M059J (cell line): ENCODE measurements around the gene CEBPG. TPM values are rescaled to one million over a fixed set of nuclear protein-coding genes. Genes with fewer than 3 reads are reported as not detected.

Experiments used
- DNase-seq: peaks from one replicate; pipeline ENCODE4 v3.0.0-alpha.2; 2012; ENCODE audit warnings: low read depth
- total RNA-seq: library from RNA; depleted of rRNA; stranded (reverse); fragments of >200 nt; shearing (Covaris generic); gene quantifications from 2 replicates; pipeline ENCODE4 v1.2.3, GENCODE V29; 2014; rRNA removed

CEBPG gene
- total RNA-seq, 1 experiment from 2014 or later, result 16.8 TPM

GRCh38 chr19:33418871-33419787, 45.6 kb downstream of the CEBPG start:
- DNase-seq, result no peak

GRCh38 chr19:33419788-33420130, 46.2 kb downstream of the CEBPG start:
- no peak for DNase-seq

GRCh38 chr19:33420821-33421220, 47.3 kb downstream of the CEBPG start:
- no peak for DNase-seq

- no peak for DNase-seq
Measured at GRCh38 chr19:33421368-33421767, 47.9 kb downstream of the CEBPG start.

GRCh38 chr19:33422369-33423180, 49.1 kb downstream of the CEBPG start:
- no peak for DNase-seq

- no peak for DNase-seq
Measured at GRCh38 chr19:33424181-33424580, 50.7 kb downstream of the CEBPG start.

- DNase-seq, result no peak
Measured at GRCh38 chr19:33426621-33427361, 53.3 kb downstream of the CEBPG start.

- no peak for DNase-seq
Measured at GRCh38 chr19:33427801-33428626, 54.5 kb downstream of the CEBPG start.

- DNase-seq, result no peak
Measured at GRCh38 chr19:33428627-33429125, 55.2 kb downstream of the CEBPG start.

GRCh38 chr19:33429891-33430673, 56.6 kb downstream of the CEBPG start:
- DNase-seq, result no peak

- peak; percentile 60 for DNase-seq
Measured at GRCh38 chr19:33430674-33431277, 57.3 kb downstream of the CEBPG start.

- DNase-seq, result no peak
Measured at GRCh38 chr19:33432015-33432414, 58.5 kb downstream of the CEBPG start.

Other genes starting within 250 kb of the CEBPG start
- gene WDR88, start 241.6 kb upstream of the CEBPG start, total RNA-seq, result not detected in 2 replicates
- gene LRP3, start 179.4 kb upstream of the CEBPG start, total RNA-seq, result 2.0 and 2.1 TPM in 2 replicates
- not detected in 2 replicates for gene SLC7A10, start 147.9 kb upstream of the CEBPG start, total RNA-seq
- gene CEBPA, start 71.2 kb upstream of the CEBPG start, total RNA-seq, result 0.05 TPM in 1 of 2 replicates, not detected in the other
- 78.4 and 84.5 TPM in 2 replicates for gene PEPD, start 148.1 kb downstream of the CEBPG start, total RNA-seq
- gene CHST8, start 248.2 kb downstream of the CEBPG start, total RNA-seq, result not detected in 2 replicates